ENCODE data around the gene BCL11A. TPM values are rescaled to one million over a fixed set of nuclear protein-coding genes. Genes with fewer than 3 reads are reported as not detected.

BCL11A gene
- polyA plus RNA-seq, 3 donors from 2014 or later = 0.14 to 0.69 (median 0.29) TPM

DNA sequence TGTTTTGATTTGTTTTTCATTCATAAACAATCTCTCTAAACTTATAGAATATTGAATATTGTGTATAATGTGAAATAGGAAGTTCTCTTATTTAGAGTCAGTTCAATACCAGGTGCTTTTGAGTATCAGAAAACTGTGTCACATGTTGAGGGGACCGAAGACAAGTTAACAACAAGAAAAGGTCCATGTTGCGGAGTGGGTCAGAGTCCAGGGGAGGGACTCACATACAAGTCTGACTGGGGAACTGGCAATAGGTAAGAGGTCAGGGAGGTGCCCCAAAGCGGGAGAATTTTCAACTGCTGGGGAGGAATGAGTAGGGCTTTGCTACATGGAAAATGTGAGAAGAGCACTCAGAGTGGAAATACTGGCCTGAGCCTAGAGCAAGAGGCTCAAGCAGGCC is 19.8 kb upstream of the BCL11A start:
- Mint-ChIP-seq H3K36me3 (no peaks in the 10 kb centered on the region), H3K4me3 (no peak overlapping the region), H3K27me3 (ENCODE audit: low read depth in 3 of 3) (peaks cover 2 to 11% (median 7%) of the 10 kb centered on the region in 3 donors)

GRCh38 chr2:60570251-60570650 is 16.8 kb upstream of the BCL11A start:
- H3K4me1 Mint-ChIP-seq = no peaks in the 10 kb centered on the region
- H3K36me3 Mint-ChIP-seq = no peaks in the 10 kb centered on the region
- H3K27ac Mint-ChIP-seq = no peak overlapping the region
- no peaks in the 10 kb centered on the region for H3K9me3 Mint-ChIP-seq
- H3K4me3 Mint-ChIP-seq = peak overlapping the region in 1 of 5 donors; percentile 35
- peaks cover 8 to 20% (median 12%) of the 10 kb centered on the region in 3 donors for H3K27me3 Mint-ChIP-seq (ENCODE audit: low read depth in 3 of 3)
- no peak for DNase-seq

More for the DNA sequence above, 19.8 kb upstream of the BCL11A start:
- H3K27ac Mint-ChIP-seq = no peak overlapping the region
- no peaks in the 10 kb centered on the region for H3K9me3 Mint-ChIP-seq
- no peak for DNase-seq
- no peaks in the 10 kb centered on the region for H3K4me1 Mint-ChIP-seq

GRCh38 chr2:60569680-60570111 is 16.2 kb upstream of the BCL11A start:
- no peaks in the 10 kb centered on the region for H3K4me1 Mint-ChIP-seq
- H3K27ac Mint-ChIP-seq = no peak overlapping the region
- H3K9me3 Mint-ChIP-seq = no peaks in the 10 kb centered on the region
- H3K36me3 Mint-ChIP-seq = no peaks in the 10 kb centered on the region
- H3K27me3 Mint-ChIP-seq (ENCODE audit: low read depth in 3 of 3) = peaks cover 8 to 22% (median 14%) of the 10 kb centered on the region in 3 donors
- H3K4me3 Mint-ChIP-seq = no peak overlapping the region
- no peak for DNase-seq

DNA sequence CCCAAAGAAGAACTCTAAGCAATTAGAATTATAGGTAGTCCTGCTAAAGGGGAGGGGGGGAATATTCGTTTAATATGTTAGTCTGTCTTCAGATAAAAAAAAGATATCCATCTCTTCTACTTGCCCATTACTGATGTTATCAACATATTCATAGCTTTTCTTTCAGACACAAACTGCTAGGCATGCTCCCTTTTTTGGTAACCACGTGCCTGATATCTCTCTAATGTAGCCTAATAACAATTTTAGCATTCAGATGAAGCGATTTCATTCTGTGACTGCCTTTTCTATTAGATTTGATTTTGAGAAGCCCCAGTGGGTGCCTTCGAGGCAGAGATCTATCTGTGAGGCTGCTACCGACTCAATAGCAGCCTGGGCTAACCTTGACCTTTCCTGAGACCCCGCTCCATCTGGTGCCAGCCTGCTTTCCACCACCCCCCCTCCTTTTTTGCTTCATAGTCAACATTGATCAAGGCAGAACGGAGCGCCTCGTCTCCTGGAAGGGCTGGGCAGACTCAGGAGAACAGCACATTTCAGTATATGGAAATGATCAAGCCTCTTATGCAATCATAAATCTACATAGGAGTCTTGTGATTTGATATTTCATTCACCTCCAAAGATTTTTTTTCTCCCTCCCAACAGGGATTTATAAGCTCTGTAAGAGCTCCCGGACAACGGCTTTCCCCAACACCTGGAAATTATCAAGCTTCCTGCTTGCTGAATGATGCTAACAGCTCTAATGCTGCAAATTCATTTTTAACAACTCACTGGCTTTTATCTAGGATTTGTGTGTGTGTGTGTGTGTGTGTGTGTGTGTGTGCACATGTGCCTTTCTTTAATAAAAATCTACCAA is 14.7 kb upstream of the BCL11A start:
- DNase-seq = no peak
- Mint-ChIP-seq H3K27me3 (ENCODE audit: low read depth in 3 of 3) (peaks cover 8 to 31% (median 16%) of the 10 kb centered on the region in 3 donors), H3K36me3 (no peaks in the 10 kb centered on the region), H3K9me3 (no peaks in the 10 kb centered on the region), H3K4me1 (no peaks in the 10 kb centered on the region), H3K4me3 (no peak overlapping the region), H3K27ac (no peak overlapping the region)

DNA sequence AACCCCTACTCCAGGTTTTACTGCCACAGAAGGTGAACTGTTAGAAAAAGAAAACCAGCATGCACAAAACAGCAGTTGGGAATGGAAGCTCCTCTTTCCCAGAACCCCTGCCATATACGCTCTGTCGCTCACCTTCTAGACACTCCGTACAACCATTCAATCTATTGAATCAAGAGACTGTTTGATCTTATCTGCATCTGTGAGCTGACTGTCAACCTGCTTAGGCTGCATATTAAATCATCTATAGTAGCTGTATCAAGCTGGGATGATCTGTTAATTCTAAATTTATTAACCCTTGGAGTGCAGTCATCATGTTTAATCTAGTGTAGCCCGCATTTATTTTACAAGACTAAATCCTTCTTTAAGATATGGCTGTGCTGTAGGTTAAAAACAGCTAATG is 13.6 kb upstream of the BCL11A start:
- no peak overlapping the region for H3K27ac Mint-ChIP-seq
- no peaks in the 10 kb centered on the region for H3K9me3 Mint-ChIP-seq
- H3K27me3 Mint-ChIP-seq (ENCODE audit: low read depth in 3 of 3) = peaks cover 8 to 28% (median 18%) of the 10 kb centered on the region in 3 donors

GRCh38 chr2:60565472-60565871 is 12.0 kb upstream of the BCL11A start:
- no peak for DNase-seq
- Mint-ChIP-seq H3K36me3 (no peaks in the 10 kb centered on the region), H3K27me3 (ENCODE audit: low read depth in 3 of 3) (peaks cover 11 to 23% (median 21%) of the 10 kb centered on the region in 3 donors)

More for the DNA sequence above, 13.6 kb upstream of the BCL11A start:
- Mint-ChIP-seq H3K4me3 (no peak overlapping the region), H3K4me1 (no peaks in the 10 kb centered on the region), H3K36me3 (no peaks in the 10 kb centered on the region)
- no peak for DNase-seq

GRCh38 chr2:60560734-60561644 is 7.5 kb upstream of the BCL11A start:
- peaks cover 0 to 3% (median 0%) of the 10 kb centered on the region in 6 donors for H3K9me3 Mint-ChIP-seq
- H3K36me3 Mint-ChIP-seq = no peaks in the 10 kb centered on the region
- H3K4me1 Mint-ChIP-seq = peaks cover 14 to 17% of the 10 kb centered on the region in 2 donors
- no peak overlapping the region for H3K4me3 Mint-ChIP-seq
- peaks cover 16 to 26% (median 23%) of the 10 kb centered on the region in 3 donors for H3K27me3 Mint-ChIP-seq (ENCODE audit: low read depth in 3 of 3)
- DNase-seq = peak in 1 of 3 donors; percentile 24
- H3K27ac Mint-ChIP-seq = no peak overlapping the region

More at GRCh38 chr2:60565472-60565871, 12.0 kb upstream of the BCL11A start:
- Mint-ChIP-seq H3K4me3 (no peak overlapping the region), H3K9me3 (no peaks in the 10 kb centered on the region), H3K4me1 (no peaks in the 10 kb centered on the region), H3K27ac (no peak overlapping the region)

GRCh38 chr2:60559880-60560279 is 6.4 kb upstream of the BCL11A start:
- H3K27ac Mint-ChIP-seq = peak overlapping the region in 1 of 6 donors; percentile 41
- DNase-seq = no peak
- peaks cover 24 to 33% (median 31%) of the 10 kb centered on the region in 3 donors for H3K27me3 Mint-ChIP-seq (ENCODE audit: low read depth in 3 of 3)
- H3K36me3 Mint-ChIP-seq = no peaks in the 10 kb centered on the region
- peaks cover 0 to 3% (median 0%) of the 10 kb centered on the region in 6 donors for H3K9me3 Mint-ChIP-seq
- H3K4me3 Mint-ChIP-seq = no peak overlapping the region
- H3K4me1 Mint-ChIP-seq = peaks cover 25 to 28% of the 10 kb centered on the region in 2 donors

DNA sequence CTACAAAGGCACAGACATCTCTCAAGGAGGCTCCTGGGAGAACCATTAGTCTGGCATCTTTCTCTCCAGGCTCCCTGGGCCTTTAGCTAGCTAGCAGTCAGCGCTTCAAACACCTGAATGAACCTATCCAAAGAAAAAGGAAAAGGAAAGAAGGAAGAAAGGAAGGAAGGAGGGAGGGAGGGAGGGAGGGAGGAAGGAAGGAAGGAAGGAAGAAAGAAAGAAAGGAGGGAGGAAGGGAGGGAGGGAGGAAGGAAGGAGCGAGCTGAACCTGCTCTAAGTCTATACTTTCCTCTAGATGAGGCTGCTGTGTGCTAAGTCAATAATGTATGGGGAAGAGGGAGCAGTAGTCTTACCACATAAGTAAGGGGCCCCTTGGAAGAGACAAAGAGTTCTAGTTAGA is 5.1 kb upstream of the BCL11A start:
- Mint-ChIP-seq H3K27me3 (ENCODE audit: low read depth in 3 of 3) (peaks cover 19 to 33% (median 31%) of the 10 kb centered on the region in 3 donors), H3K36me3 (no peaks in the 10 kb centered on the region), H3K4me3 (no peak overlapping the region), H3K4me1 (peaks cover 25 to 30% of the 10 kb centered on the region in 2 donors), H3K27ac (no peak overlapping the region), H3K9me3 (peaks cover 0 to 3% (median 0%) of the 10 kb centered on the region in 6 donors)
- no peak for DNase-seq

- Mint-ChIP-seq H3K27me3 (ENCODE audit: low read depth in 3 of 3) (peaks cover 26 to 35% (median 35%) of the 10 kb centered on the region in 3 donors), H3K36me3 (no peaks in the 10 kb centered on the region), H3K9me3 (peaks cover 0 to 3% (median 0%) of the 10 kb centered on the region in 6 donors), H3K27ac (no peak overlapping the region), H3K4me1 (peaks cover 32 to 41% of the 10 kb centered on the region in 2 donors), H3K4me3 (peak overlapping the region in 4 of 5 donors; percentile 43 to 94 (median 72))
- no peak for DNase-seq
Measured at GRCh38 chr2:60557486-60557864, 4.0 kb upstream of the BCL11A start.

DNA sequence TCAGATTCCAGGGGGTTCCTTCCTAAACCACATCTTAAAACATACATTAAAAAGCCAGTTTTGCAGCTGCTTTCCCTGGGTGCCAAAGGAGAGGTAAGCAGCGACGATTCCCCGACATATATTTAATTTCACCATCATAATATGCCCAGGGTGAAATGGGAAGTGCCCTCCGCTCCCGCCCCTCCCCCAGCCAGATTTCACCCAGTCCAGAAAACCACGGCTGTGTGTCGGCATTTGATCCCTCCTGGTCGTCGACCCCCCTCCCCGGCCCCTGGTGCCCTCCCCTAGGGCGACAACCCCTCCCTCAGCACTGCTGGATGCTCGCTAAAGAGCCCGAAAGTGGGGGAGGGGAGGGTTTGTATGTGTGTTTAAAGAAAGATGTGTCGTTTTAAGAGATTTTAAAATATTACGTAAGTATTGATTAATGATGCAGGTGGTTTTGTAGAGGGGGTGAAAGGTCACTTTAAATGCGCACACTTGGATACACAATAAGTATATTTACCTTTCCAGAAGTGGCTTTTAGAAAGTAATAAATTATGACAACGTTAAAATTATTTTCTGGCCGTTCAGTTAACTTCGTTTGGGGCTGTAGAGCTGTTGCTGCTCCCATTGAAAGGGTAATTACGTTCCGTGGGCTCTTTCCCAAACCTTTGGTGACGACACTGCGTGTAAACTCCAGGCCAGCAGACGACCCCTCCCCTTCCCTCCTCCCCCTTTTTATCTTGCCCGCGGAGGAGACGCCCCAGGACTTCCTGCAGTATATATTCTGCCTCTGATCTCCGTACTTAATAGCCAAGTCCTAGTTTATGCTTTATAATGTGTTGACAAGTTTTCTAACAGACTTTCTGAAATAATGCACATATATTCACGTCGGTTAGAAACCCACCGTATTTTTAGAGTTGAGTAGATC is 3.4 kb upstream of the BCL11A start:
- H3K9me3 Mint-ChIP-seq = peaks cover 0 to 4% (median 0%) of the 10 kb centered on the region in 6 donors
- no peak overlapping the region for H3K27ac Mint-ChIP-seq
- peaks cover 29 to 38% (median 36%) of the 10 kb centered on the region in 3 donors for H3K27me3 Mint-ChIP-seq (ENCODE audit: low read depth in 3 of 3)
- H3K4me1 Mint-ChIP-seq = peaks cover 36 to 47% of the 10 kb centered on the region in 2 donors
- DNase-seq = no peak
- no peaks in the 10 kb centered on the region for H3K36me3 Mint-ChIP-seq
- peak overlapping the region; percentile 31 to 94 (median 78) for H3K4me3 Mint-ChIP-seq

DNA sequence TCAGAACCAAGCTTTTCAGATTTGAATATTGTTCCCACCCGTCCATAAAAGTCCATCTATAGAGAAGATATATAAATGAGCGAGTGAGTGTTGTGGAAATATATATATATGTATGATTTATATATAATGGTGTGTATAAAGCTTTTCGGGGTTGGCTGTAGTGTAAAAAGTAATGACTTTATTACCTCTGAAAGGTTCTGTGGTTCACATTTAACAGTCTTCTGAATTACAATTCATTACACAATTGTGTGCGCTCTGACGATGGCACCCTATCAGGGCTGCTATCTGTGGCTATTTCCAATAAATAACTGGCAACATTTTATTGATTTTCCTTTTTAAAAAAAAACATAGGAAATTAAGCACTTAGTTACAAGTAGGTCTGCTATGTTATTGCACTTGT is 2.7 kb upstream of the BCL11A start:
- no peaks in the 10 kb centered on the region for H3K36me3 Mint-ChIP-seq
- peaks cover 32 to 40% (median 38%) of the 10 kb centered on the region in 3 donors for H3K27me3 Mint-ChIP-seq (ENCODE audit: low read depth in 3 of 3)
- H3K4me3 Mint-ChIP-seq = peak overlapping the region in 4 of 5 donors; percentile 77 to 94 (median 80)
- H3K4me1 Mint-ChIP-seq = peaks cover 39 to 53% of the 10 kb centered on the region in 2 donors
- no peak for DNase-seq
- peaks cover 0 to 6% (median 0%) of the 10 kb centered on the region in 6 donors for H3K9me3 Mint-ChIP-seq
- no peak overlapping the region for H3K27ac Mint-ChIP-seq

GRCh38 chr2:60555783-60556139 is 2.3 kb upstream of the BCL11A start:
- H3K4me1 Mint-ChIP-seq = peaks cover 42 to 57% of the 10 kb centered on the region in 2 donors
- peaks cover 34 to 42% (median 39%) of the 10 kb centered on the region in 3 donors for H3K27me3 Mint-ChIP-seq (ENCODE audit: low read depth in 3 of 3)
- H3K9me3 Mint-ChIP-seq = peaks cover 0 to 6% (median 0%) of the 10 kb centered on the region in 6 donors
- H3K27ac Mint-ChIP-seq = peak overlapping the region in 4 of 6 donors; percentile 11 to 65 (median 24)
- peak overlapping the region; percentile 77 to 94 (median 88) for H3K4me3 Mint-ChIP-seq
- no peak for DNase-seq
- no peaks in the 10 kb centered on the region for H3K36me3 Mint-ChIP-seq
